NCI-H69 (cell line): ENCODE data around the gene CENPVL3.
A peak's percentile ranks its signal among the peaks of the same experiment; 100 is the strongest.
"Not testable (repeated sequence)": the region's sequence is repeated elsewhere in the genome, so short reads cannot be mapped to it uniquely, and the experiment has no call there.

Experiments used
- DNase-seq: peaks from one replicate; lab custom pipeline; 2025; lab: John Stamatoyannopoulos, UW

CENPVL3 gene

GRCh38 chrX:51618241-51619155, at the start of gene CENPVL3:
TSS of gene CENPVL3 (minus strand) at chrX:51618912. CDS start at chrX:51618873, 39 bp downstream.
- not testable (repeated sequence) for DNase-seq

DNA sequence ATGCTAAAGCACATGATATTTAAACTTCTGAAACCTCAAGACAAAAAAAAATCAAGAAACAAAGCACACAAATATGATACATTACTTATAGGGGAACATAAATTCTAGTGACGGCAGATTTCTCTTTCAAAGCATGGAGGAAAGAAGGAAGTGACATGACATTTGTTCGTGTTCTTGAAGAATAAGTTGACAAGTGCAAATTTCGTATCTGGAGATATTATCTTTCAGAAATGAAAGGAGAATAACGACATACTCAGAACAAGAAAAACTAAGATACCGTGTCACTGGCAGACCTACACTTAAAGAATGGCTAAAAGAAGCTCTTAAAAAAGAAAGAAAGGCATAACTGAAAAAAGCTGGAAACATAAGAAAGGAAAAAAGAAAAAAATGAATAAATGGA, 47.3 kb upstream of the CENPVL3 start:
- DNase-seq, result no peak

DNA sequence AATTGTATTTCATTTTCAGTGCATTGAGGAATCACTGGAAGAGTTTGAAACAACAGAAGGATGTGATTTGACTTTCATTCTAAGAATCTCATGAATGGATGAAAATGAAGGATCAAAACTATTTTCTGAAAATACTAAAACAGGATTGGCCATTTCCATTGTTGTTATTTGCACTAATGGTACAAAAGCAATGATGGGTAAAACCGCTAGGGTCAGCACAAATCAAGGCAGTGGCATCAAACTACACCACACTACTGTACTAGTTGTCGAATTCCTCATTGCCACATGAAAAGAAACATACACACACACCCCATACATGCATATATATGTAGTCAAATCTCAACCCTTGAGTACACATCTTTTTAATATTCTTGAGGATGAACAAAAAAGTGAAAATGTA, 24.7 kb upstream of the CENPVL3 start:
- DNase-seq, result no peak

GRCh38 chrX:51641421-51642021, 22.8 kb upstream of the CENPVL3 start:
- peak; percentile 36 for DNase-seq

DNA sequence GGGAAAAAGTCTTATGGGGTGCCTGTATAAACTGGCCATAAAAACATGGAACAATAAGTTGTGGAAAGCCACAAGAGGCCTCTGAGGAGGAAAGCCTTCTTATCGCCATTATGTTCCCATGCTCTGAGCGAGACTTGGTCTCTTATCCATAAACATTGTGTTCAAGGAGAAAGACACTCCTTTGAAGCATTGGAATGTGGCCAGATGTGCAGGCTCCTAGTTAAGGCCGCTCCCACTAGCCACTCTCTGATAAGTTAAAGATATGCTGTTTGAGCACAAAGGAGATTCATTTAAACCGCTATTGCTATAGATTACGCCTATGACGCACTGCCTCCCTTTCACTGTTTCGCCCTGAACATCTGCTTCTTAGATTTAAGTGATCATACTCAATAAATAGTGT, 17.8 kb upstream of the CENPVL3 start:
- DNase-seq, result not testable (repeated sequence)

DNA sequence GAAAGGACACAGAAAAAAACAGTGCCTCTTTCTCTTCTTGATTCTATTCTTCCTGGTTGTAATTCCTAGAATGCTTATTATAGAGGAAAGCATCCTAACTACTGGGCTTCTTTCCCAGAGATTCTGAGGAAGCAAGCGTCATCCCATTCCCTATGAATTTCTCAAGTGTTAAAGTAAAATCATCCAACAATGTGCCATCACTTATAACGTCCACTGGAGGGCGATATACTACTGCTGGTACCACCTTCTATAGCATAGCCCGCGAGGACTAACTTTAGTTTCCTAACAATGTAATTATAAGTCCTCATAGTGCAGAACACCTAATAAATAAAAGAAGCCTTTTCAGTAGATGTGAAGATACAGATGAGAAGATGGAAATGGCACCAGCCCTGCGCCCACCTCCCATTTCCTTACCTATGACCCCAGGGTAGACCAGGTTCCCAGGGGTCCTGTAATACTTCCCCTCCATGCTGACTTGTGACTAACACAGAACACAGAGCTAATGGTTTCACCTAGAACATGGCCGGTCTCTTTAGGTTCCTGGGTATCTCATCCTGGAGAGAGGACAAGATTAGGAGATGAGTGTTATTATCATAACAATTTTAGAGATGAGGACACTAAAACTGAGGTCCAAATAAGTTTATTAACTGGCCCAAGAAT, 4.2 kb downstream of the CENPVL3 start:
- DNase-seq, result peak; percentile 39

GRCh38 chrX:51608766-51609165, 9.9 kb downstream of the CENPVL3 start:
- DNase-seq, result no peak

GRCh38 chrX:51608126-51608525, 10.6 kb downstream of the CENPVL3 start:
- DNase-seq, result no peak

DNA sequence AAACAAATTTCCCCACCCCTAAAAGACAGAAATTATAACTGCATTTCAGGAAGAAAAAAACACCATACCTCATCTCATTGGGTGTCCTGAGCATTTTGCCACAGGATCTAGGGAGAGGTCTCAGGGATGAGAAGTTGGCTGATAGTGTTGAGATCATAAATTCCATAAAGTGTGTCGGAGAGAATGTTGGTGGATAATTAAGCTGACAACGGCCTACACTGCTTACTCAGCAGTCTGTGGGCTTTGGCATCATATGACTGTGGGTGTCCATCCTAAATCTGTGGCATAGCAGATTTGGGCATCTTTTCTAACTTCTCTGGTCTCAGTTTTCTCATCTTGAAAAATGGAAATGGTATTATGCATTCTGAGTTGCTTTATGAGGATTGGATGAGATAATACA, 12.3 kb downstream of the CENPVL3 start:
- DNase-seq, result no peak

DNA sequence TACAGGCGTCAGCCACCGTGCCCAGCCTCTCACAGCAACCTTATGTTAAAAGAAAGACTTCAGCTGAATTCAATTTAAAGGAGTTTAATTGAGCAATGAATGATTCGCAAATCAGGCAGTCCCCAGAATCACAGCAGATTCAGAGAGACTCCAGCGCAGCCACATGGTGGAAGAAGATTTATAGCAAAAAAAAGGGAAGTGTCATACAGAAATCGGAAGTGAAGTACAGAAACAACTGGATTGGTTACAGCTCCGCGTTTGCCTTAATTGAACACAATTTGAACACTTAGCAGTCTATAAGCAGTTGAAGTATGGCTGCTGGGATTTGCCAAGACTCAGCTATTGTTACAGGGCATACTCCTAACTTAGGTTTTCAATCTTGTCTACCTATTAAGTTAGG, 19.8 kb downstream of the CENPVL3 start:
- no peak for DNase-seq

DNA sequence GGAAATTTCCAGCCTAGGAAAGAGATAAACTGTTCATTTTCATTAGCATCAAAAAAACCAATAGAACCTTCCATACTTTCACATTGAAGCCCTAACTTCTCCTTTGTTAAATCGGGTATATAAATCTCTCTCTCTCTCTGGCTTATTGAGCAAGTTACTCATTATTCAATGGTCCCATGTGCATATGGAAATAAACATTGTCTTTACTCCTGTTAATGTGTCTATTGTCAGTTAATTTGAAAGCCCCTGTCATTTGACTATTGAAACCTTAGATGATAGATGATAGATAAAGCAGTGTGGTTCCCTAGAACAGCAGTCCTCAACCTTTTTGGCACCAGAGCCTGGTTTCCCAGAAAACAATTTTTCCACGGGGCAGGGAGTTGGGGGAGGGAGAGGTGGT, 46.8 kb downstream of the CENPVL3 start:
- no peak for DNase-seq

- DNase-seq, result no peak
Observed at GRCh38 chrX:51569561-51569960, 49.2 kb downstream of the CENPVL3 start.

DNA sequence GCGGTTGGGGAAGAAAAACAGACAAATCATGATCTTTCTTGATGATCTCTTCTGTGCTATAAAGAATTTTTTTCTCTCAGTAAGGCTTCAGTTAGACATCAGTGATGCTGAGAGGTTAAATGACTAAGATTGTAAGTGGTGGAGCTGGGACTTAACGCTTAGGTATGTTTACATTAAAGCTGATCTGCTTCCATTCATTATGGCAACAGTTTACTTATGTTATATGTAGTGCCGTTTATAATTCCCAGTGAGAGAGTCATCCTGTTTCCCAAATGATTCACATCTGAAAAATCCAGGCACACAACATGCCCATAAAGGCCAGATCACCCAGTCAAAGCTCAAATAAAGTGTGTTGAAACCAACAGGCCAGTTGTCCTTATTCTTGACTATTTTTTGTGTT, 50.1 kb downstream of the CENPVL3 start:
- DNase-seq, result no peak
